Measurements from ENCODE around the gene MYOG. TPM values are rescaled to one million over a fixed set of nuclear protein-coding genes. Genes with fewer than 3 reads are reported as not detected.

The MYOG gene
- total and polyA plus RNA-seq, 2 donors (not counting 1 experiment from before 2014, with no cell fraction given): not detected

- CTCF ChIA-PET: no interaction called here
- Histone ChIP-seq H3K4me1 (ENCODE audit: control insufficient read depth in 2 of 2, insufficient read depth in 2 of 2, low read length in 2 of 2) (no peaks in the 10 kb centered on the region), H3K9ac (ENCODE audit: low read length) (no peak overlapping the region), H3K4me2 (replicated peaks; ENCODE audit: low read depth, low read length, poor library complexity, severe bottlenecking) (no peak overlapping the region), H3K27me3 (replicated peaks in 1 of 4; ENCODE audit: control extremely low read depth in 1 of 4, control insufficient read depth in 3 of 4, insufficient read depth in 4 of 4, low read length in 3 of 4) (peaks cover 0 to 4% (median 0%) of the 10 kb centered on the region in 4 experiments), H4K20me1 (ENCODE audit: control insufficient read depth, insufficient read depth, low read length, poor library complexity, severe bottlenecking) (no peaks in the 10 kb centered on the region), H2AFZ (ENCODE audit: insufficient read depth, low read depth, low read length, poor library complexity, severe bottlenecking) (no peak overlapping the region), H3K4me3 (ENCODE audit: control extremely low read depth in 1 of 5, extremely low read depth in 1 of 5, insufficient read depth in 1 of 5, low read depth in 2 of 5, low read length in 4 of 5) (no peak overlapping the region), H3K27ac (ENCODE audit: low read length in 2 of 2) (no peak overlapping the region), H3K9me3 (ENCODE audit: control extremely low read depth in 1 of 3, control insufficient read depth in 2 of 3, insufficient read depth in 1 of 3, low read length in 2 of 3) (no peaks in the 10 kb centered on the region), H3K36me3 (replicated peaks in 1 of 2; ENCODE audit: control extremely low read depth in 1 of 2, control insufficient read depth in 1 of 2, extremely low read depth in 1 of 2, insufficient read depth in 2 of 2, low read length in 1 of 2) (no peaks in the 10 kb centered on the region), H3K79me2 (ENCODE audit: control insufficient read depth, insufficient read depth, low read length) (no peaks in the 10 kb centered on the region)
- no peak for ATAC-seq (ENCODE audit: low read depth)
- Mint-ChIP-seq H3K9me3 (ENCODE audit: insufficient read depth) (no peaks in the 10 kb centered on the region), H3K4me3 (no peak overlapping the region), H3K27me3 (peaks cover 32% of the 10 kb centered on the region), H3K27ac (no peak overlapping the region), H3K4me1 (no peaks in the 10 kb centered on the region)
- 87% methylated on average over 18 of the region's 23 CpGs for WGBS (ENCODE audit: insufficient coverage)
- intact Hi-C loops (cut with micrococcal nuclease): no loop called here
- POLR2A ChIA-PET: no interaction called here
- TF ChIP-seq CTCF (IDR thresholded peaks at IDR 0.05): no peak
- TF ChIP-seq EZH2 (IDR thresholded peaks at IDR 0.05; ENCODE audit: borderline replicate concordance, insufficient read depth, low read depth, low read length, poor library complexity, severe bottlenecking): no peak
- DNase-seq: no peak
These were observed 37.2 kb downstream of the MYOG start for GRCh38 chr1:203048555-203049051.

- H3K9me3 Mint-ChIP-seq (ENCODE audit: insufficient read depth): no peaks in the 10 kb centered on the region
- intact Hi-C loops (cut with micrococcal nuclease): no loop called here
- ChIA-PET POLR2A (no interaction called here), CTCF (no interaction called here)
- no peaks in the 10 kb centered on the region for H3K4me1 ChIP-seq (ENCODE audit: control insufficient read depth in 2 of 2, insufficient read depth in 2 of 2, low read length in 2 of 2)
- H4K20me1 ChIP-seq (ENCODE audit: control insufficient read depth, insufficient read depth, low read length, poor library complexity, severe bottlenecking): no peaks in the 10 kb centered on the region
- DNase-seq (no peak), ATAC-seq (ENCODE audit: low read depth) (no peak)
- H3K4me2 ChIP-seq (replicated peaks; ENCODE audit: low read depth, low read length, poor library complexity, severe bottlenecking): no peak overlapping the region
- WGBS (ENCODE audit: insufficient coverage): 93% methylated on average over 11 of the region's 11 CpGs
- no peak overlapping the region for H3K4me3 ChIP-seq (ENCODE audit: control extremely low read depth in 1 of 5, extremely low read depth in 1 of 5, insufficient read depth in 1 of 5, low read depth in 2 of 5, low read length in 4 of 5)
- H3K9me3 ChIP-seq (ENCODE audit: control extremely low read depth in 1 of 3, control insufficient read depth in 2 of 3, insufficient read depth in 1 of 3, low read length in 2 of 3): no peaks in the 10 kb centered on the region
- no peak overlapping the region for H2AFZ ChIP-seq (ENCODE audit: insufficient read depth, low read depth, low read length, poor library complexity, severe bottlenecking)
- no peaks in the 10 kb centered on the region for H3K79me2 ChIP-seq (ENCODE audit: control insufficient read depth, insufficient read depth, low read length)
- no peak overlapping the region for H3K9ac ChIP-seq (ENCODE audit: low read length)
- TF ChIP-seq CTCF (IDR thresholded peaks at IDR 0.05): no peak
- TF ChIP-seq EZH2 (IDR thresholded peaks at IDR 0.05; ENCODE audit: borderline replicate concordance, insufficient read depth, low read depth, low read length, poor library complexity, severe bottlenecking): no peak
- H3K27ac Mint-ChIP-seq: no peak overlapping the region
- no peaks in the 10 kb centered on the region for H3K36me3 ChIP-seq (replicated peaks in 1 of 2; ENCODE audit: control extremely low read depth in 1 of 2, control insufficient read depth in 1 of 2, extremely low read depth in 1 of 2, insufficient read depth in 2 of 2, low read length in 1 of 2)
- peaks cover 0 to 4% (median 0%) of the 10 kb centered on the region in 4 experiments for H3K27me3 ChIP-seq (replicated peaks in 1 of 4; ENCODE audit: control extremely low read depth in 1 of 4, control insufficient read depth in 3 of 4, insufficient read depth in 4 of 4, low read length in 3 of 4)
- H3K4me1 Mint-ChIP-seq: no peaks in the 10 kb centered on the region
- no peak overlapping the region for H3K4me3 Mint-ChIP-seq
- H3K27me3 Mint-ChIP-seq: peaks cover 32% of the 10 kb centered on the region
- H3K27ac ChIP-seq (ENCODE audit: low read length in 2 of 2): no peak overlapping the region
These were observed 37.7 kb downstream of the MYOG start for GRCh38 chr1:203048086-203048485.
